ENCODE measurements around the gene DUSP28.

- TF ChIP-seq POLR2A (IDR thresholded peaks at IDR 0.05; ENCODE audit: low read depth, low read length) (no peak), POLR2AphosphoS5 (IDR thresholded peaks at IDR 0.05; ENCODE audit: low read depth, low read length) (no peak), PAX5 (IDR thresholded peaks at IDR 0.05; ENCODE audit: insufficient read depth, low read length, severe bottlenecking) (no peak), TAF1 (IDR thresholded peaks at IDR 0.05; ENCODE audit: low read depth, low read length) (no peak)
Observed at GRCh38 chr2:240556553-240557100, 3.5 kb upstream of the DUSP28 start.

Data from GM12891 (cell line).